Nucleus accumbens (tissue), 56 donors: ENCODE data around the gene CPEB4.

Source experiments
- DNase-seq, 56 donors: peaks; one replicate each; lab custom pipeline; 2025; lab: John Stamatoyannopoulos, UW

The CPEB4 gene

DNA sequence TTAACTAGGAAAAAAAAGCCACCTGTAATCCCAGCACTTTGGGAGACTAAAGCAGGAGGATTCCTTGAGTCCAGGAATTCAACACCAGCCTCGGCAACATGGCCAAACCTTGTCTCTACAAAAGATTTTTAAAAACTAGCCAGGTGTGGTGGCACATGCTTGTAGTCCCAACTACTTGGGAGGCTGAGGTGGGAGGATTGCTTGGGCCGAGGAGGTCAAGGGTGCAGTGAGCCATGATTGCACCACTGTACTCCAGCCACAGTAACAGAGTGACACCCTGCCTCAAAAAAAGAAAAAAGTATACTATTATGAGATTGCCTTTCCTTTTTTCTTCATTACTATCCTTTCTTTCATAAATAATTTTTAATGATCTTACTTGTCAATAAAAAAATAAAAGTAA, 45.8 kb downstream of the CPEB4 start:
- DNase-seq = no peak

DNA sequence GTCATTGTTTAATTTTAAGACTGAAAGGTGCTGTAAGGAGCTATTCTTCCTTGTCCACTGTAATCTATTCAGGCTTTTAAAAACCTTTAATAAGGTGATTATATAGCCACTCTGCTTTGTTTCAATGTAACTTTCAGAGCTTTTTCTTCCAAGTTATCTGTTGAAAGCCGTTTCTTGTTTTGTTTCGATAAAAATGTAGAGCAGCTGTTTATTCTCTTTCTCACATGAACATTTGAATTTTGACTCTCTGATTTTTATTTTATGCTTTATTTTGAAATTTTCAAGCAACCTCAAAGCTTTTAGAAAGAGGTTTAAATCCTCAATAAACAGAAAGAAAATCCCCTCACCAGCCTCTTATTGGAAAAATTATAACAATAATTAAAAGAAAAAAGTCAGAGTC, 47.2 kb downstream of the CPEB4 start:
- DNase-seq = no peak

DNA sequence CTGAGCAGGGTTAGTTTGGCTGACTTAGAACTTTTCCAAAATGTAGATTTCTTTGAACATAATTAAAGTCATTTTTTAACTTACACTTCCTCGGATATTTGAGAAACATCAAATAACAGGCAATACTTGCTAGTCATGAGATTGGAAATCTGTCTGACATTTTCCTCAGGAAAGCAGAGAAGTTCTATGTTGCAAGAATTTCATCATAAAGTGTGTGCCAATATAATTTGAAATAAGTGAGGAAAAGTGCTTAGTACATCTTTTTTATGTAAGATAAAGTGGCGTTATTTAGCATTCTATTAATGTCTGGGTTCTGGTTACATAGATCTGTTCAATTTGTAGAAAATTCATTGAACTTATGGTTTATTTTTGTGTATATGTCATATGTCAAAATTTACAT, 52.1 kb downstream of the CPEB4 start:
- no peak for DNase-seq

DNA sequence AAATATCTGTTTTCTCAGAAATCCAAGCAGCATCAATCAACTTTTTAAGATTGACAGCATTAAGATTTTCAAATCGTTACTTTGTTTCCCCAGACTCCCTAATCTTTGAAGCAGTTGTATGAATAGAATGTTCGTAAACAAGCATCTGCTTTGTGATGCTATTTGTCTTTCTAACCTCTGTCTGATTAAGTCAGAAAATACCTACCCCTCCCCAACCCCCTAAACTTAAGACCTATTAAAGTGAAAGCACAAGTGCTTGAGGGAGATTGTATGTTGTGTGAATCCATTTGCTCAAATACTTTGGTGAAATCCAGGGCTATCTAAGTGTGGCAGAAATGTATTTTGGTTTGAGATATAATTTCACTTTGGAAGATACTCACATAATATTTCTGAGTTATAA, 53.0 kb downstream of the CPEB4 start:
- DNase-seq = no peak

DNA sequence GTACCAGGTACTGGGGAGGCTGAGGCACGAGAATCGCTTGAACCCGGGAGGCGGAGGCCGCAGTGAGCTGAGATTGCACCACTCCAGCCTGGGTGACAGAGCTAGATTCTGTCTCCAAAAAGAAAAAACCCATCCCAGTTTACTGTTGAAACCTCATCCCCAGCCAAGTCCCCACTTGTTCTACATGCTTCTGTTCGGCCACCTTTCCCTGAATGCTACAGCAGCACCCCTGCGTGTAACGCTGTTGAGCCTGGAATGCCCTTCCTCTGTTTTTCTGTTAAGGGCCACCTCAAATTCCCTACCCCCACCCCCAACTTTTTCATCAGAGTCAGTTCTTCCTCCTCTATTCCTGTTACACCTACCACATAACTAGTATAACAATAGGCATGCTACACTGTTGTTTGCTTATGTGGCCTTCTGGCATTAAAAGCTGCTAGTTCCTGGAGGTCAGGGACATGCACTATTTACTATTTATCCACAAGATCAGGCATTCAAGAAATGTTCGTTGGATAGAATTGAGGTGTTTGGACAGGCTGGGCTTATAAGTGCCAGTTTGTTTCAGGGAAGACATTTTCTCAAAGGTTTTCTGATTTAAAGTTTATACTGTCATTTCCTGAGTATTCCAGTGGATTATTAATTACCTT, 53.7 kb downstream of the CPEB4 start:
- no peak for DNase-seq

DNA sequence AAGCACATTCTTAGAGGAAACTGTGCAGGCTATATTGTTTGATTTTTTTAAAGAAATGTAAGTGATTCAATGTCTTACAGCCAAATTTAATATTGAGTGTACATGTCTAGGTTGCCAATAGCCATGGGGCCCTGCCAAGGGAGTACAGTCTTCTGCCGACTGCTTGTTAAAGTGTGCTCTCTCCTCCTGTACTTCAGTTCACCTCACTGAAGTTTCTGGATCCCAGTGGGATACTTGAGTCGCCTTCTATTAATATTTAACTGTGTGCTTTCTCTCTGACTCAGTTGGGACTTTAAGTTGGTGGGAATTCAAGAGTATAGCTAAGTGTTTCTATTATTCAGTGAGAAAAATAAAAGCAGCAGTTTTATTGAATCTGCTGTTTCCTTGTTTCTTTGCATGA, 56.4 kb downstream of the CPEB4 start:
- no peak for DNase-seq

DNA sequence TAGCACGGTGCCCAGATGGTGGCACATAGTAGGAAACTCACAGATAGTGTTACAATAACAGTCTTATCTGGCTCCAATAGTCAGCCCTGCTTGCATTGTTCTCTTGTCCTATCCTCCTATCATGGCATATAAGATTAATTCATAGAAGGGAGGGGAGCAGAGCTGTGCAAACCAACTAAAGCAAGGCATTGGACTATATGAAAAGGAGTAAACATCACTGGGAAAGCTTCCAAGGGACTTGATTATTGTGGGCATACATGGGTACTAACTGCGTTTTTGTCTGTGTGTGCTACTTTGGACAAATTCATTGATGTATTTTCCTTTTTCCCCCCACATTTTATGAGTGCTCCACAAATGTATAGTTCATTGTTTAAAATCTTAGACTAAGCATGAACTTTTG, 57.0 kb downstream of the CPEB4 start:
- no peak for DNase-seq

DNA sequence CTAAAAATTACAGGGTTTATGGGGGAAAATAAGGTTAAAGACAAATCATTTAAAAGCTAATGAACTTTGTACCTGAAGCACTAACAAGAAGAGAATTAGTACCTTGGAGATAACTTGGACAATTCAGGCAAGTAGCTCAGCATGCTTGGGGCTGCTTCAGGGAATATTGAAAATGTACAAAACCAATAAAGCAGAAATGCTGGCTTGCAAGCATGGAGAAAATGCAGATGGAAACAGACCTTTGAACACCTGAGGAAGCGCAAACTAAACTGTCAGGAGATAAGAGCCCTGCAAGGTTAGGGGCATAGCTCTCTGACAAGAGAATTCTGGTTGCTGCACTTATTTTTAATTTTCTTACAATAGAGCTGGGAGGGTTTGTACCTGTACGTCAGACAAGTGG, 58.2 kb downstream of the CPEB4 start:
- DNase-seq = no peak

DNA sequence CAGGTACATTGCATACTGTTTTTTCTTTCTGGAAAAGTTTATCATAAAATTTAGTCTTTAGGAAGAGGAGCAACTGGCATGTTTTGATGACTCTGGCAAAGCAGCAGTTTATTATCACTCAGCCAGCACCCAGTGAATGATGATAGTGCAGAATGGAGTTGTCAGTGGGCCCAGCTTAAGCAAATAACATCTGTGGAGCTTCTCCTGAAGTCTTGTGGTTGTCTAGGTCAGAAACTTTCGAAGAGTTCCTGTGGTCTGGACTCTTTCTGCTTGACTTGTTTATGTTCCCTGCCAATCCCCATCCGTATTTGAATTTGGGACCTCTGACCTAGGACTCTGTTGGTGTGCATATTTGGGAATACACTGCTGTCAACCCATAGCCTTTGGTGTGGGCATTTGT, 62.7 kb downstream of the CPEB4 start:
- DNase-seq = no peak

DNA sequence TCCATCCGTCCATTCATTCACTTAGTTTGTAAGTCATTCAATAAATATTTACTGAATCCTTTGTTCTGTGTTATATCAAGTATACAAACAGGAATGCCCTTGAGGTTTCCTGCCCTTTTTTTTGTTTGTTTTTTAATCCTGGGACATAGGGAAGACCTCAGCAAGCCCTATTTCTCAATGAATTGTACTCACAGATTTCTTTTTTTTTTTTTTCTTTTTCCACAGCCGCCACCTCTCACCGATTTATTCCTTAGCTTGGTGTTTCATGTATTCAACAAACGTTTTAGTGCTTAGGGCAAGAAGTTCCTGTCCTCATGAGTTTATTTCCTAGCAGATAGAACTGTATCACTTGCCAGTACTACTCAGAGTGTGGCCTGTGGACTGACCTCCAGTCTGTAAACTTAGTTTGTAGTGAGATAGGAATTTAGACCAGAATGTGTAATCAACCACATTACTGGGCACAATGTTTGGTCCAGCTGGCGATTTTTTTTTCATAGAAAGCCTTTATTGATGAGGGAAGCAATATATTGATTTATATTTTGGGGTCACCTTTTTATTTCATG, 65.5 kb downstream of the CPEB4 start:
- no peak for DNase-seq

DNA sequence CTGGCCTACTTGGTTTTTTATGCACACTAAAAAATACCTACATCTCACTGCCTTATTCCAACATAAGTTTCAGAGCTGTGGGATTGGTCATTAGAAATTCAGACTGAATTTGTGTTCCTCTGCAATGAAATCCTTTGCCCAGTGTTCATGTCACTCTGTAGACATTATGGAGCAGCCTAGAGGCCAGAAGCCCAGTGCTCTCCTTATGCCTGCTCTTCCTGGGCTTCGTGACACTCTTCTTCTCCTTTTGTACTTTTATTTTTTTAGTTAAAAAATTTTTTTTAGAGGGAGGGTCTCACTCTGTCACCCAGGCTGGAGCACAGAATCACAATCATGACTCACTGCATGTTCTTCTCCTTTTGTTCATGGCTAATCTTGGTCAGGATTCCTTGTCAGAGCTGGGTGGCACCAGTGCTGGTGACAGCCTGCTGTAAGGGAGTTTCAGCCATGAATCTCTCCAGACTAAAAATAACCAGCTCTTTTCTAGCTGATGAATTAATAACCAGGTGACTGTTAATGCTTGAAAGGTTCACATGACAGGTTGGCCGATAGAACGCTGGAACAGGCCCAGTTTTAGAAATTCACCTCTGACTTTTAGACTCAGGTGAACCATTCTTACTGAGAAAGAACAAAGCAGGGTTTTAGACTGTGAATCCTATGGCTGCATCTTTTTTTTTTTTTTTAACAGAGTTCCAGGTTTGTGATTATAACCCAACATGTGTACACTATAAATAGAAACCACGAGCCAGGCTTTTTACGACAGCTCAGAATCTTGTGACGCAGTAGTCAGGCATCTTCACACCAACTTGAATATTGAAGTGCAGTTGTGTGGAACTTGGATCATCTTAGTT, 66.7 kb downstream of the CPEB4 start:
- peak in 2 of 56 donors; percentile 30 to 45 for DNase-seq

DNA sequence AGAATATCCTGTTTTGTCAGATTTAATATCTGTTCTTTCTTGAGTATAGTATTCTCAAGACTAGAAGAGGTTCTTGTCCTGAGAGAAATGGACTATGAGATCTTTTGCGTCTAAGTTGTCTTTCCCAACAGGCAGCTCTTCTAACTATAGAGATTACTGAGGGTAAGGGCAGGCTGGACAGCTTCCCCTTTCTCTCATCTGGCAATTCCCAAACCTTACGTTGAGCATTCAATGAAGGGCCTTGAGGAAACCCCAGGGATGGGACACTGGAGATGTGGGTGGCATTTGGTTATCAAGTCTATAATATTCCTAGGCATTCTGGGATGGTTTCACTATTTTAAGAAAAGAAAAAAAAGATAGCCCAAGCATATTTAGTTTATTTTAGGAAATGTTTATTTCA, 72.8 kb downstream of the CPEB4 start:
- DNase-seq = no peak

DNA sequence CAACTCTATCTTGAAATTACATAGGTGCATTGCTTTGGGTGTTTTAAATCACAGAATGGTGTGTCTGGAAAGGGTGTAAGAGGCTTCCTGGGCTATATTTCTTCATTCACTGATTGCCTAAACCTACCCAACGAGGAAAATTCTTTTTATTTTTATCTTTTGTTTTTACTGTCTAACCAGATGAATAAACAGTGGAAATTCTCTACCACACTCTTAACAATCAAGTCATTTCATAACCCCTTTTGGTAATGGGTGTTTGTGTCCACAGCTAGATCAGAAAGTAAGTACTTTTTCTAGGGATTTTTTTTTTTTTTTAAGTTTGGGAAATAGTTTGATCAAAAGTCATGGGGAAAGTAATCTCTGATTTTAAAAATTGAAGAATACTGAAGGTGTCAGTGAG, 73.3 kb downstream of the CPEB4 start:
- DNase-seq = no peak

DNA sequence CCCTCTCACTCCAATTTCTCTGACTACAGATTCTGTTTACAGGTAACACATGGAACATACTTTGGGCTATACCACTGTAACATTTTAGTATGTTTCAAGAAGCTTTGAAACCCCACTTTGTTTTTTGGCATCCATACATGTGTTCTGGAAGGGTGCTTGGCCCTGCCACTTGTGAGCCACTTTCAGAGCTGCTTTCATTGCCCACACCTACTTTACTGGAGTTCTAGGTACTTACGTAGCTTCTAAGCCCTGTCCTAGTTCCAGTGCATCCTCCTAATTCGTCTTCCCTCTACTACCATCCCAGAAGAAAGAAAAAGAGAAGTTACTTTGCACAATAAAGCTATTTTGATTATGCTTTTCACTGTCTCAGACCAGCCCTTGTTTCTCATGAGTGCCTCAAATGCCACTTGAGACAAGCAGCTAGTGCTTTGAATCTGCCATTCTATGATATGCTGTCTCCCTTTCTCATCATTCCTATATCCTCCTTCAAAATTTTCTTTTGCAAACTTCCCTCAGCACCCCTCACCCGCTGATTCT, 74.4 kb downstream of the CPEB4 start:
- DNase-seq = no peak

DNA sequence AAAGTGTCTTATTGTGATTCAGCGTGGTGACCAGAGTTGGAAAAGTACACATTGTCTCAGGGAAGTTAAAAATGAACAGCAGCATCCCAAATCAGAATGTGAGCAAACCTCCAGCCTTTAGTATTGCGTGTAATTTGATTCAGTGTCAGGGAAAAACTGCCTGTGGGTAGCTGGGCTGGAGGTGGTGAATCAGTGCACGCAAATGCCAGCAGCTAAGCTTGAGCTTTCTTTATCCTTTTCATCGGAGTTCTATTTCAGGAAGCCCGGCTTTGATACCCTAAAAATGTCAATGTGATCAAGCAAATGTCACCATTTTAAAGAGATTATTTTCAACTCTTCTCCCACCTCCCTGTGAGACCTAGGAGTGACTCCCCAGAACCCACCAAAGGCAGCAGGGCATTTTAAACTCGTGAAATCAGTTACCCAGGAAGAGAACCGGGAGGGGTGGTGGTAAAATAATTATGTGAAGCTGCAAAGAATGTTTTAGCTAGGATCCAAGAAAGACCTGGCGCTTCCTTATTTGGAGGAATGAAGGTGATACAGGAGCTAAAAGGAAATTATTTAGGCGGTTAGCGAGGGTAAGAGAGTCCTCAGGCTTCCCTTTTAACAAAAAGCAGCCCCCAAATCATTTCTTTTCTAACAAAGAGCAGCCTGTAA, 75.2 kb downstream of the CPEB4 start:
- peak in 15 of 56 donors; percentile 11 to 67 (median 45) for DNase-seq

DNA sequence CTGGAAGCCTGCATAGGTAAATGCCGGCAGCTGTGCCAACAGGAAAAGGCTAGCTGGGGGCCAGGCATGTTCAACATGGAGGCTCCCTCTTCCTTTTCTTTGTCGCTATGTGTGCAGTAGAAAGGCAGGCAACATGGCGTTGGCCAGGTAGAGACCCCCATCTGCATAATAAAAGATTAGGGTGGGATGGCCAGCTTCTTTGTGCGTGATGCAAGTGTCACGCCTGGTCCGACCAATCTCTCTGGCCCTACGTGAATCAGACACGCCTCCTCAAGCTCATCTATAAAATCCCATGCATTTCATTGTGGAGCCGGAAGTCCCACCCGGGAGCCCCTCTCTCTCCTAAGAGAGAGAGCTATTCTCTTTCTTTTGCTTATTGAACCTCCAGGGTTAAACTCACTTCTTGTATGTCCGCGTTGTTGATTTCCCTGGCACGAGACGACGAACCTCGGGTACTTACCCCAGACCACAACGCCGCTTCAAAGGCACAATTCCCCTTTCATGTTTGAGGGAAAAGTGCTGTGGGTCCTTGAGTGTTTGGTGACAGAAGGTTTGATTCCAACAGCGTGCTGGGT, 75.8 kb downstream of the CPEB4 start:
- DNase-seq = peak in 20 of 56 donors; percentile 16 to 69 (median 40)

DNA sequence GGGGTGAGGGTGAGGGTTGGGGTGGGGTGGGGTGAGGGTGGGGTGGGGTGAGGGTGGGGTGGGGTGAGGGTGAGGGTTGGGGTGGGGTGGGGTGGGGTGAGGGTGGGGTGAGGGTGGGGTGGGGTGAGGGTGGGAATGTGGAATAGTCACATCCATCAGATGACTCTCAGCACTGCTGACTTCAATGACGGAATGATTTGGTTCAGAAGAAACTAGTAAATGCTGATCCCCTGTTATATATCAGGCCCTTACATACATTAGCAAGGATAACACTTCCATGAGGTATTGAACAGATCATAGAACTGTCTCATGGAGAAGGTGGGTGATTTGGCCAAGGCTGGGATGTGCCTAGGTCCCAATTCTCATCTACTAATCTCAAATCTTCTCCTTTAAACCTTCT, 76.4 kb downstream of the CPEB4 start:
- no peak for DNase-seq

DNA sequence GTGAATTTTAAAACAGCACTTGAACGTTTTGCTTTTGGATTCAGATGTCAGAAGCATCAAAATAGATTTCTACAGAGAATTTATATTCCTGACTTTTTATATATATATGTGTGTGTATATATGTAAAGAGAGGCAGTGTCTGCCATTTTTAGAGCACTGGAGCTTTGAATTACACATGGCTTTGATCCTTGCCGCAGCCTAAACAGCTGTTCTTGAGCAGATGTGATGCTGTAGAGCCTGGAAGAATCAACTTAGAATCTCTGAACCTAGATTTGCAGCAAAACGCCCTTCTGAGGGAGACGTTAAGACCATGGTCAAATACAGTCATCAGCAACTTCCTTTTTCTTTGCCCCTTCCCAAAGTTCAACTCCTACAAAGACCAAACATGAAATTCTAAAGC, 79.1 kb downstream of the CPEB4 start:
- DNase-seq = no peak

DNA sequence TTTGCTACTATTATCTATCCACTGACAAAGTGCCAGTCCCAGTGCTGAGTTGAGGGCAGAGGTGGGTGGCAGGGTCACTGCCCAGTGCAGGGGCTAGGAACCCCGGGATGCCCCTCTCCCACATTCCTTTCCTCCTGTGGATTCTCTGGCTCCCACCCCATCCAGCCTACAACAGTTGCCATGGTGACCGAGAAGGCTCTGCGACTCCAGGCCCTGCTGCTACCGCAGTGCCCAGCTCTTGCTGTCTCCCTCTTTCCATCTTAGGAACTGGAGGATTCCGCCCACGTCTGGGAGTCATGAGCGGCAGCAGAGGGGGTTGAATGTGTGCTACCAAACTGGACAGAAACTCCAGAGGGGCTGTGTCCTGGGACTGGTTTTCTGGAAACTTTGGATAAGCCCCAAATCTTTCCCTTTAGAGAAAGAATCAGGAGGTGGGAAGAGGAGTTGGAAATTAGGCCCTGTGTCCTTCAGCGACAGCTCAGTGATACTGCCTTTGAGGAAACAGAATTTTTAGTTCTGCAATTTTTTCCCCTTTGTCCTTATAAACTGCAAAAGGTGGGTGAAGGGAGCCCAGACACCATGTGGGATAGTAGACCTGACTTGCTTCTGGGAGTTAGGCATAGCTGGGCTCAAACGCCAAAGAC, 80.1 kb downstream of the CPEB4 start:
- peak in 3 of 56 donors; percentile 30 to 52 (median 44) for DNase-seq
